Body of pancreas (tissue), 4 donors: ENCODE results near the gene FIBCD1. TPM values are rescaled to one million over a fixed set of nuclear protein-coding genes. Genes with fewer than 3 reads are reported as not detected.

Source experiments
- ATAC-seq: fragments of 150-250 bp; one replicate; pipeline ENCODE4 v1.9.1; 2016
- DNase-seq, 4 donors: peaks; one replicate each; pipeline ENCODE4 v3.0.0-alpha.2; 2019
- H3K27ac ChIP-seq, 4 donors: fragments of 200-600 bp; sonication (generic); 1 replicate in 3 of 4; 2 replicates in 1 of 4; pipeline versions ENCODE4 v1.5.1 to v1.6.1; 2016 to 2019; ENCODE audit warnings: mild to moderate bottlenecking in 1 of 4, mixed read lengths in 1 of 4, moderate library complexity in 1 of 4
- H3K27me3 ChIP-seq, 2 donors: fragments of 200-600 bp; sonication (generic); one replicate each; pipeline ENCODE4 v1.6.0; 2016; ENCODE audit warnings: mild to moderate bottlenecking in 1 of 2
- H3K36me3 ChIP-seq, 2 donors: fragments of 200-600 bp; sonication (generic); replicated peaks in 1 of 2; 2 replicates each; pipeline ENCODE4 v1.5.1; 2016; ENCODE audit warnings: low read depth in 2 of 2; ENCODE audit not compliant: insufficient read depth in 1 of 2
- H3K4me1 ChIP-seq: fragments of 200-600 bp; sonication (generic); one replicate; pipeline ENCODE4 v1.6.0; 2016
- H3K4me3 ChIP-seq, 2 donors: fragments of 200-600 bp; sonication (generic); 1 replicate in 1 of 2; 2 replicates in 1 of 2; pipeline ENCODE4 v1.5.1; 2016 to 2019
- H3K9me3 ChIP-seq, 3 donors: fragments of 200-600 bp; sonication (generic); 1 replicate in 2 of 3; 2 replicates in 1 of 3; pipeline ENCODE4 v1.5.1; 2016
- POLR2A ChIP-seq, 3 donors: fragments of 450-650 bp; IDR thresholded peaks; one replicate each; pipeline ENCODE4 v1.6.1; 2016; ENCODE audit warnings: antibody characterized with exemption in 3 of 3, mild to moderate bottlenecking in 2 of 3
- WGBS, 2 donors: methylation state at CpG; one replicate each; pipeline ENCODE4 v1.1.5; 2017; 5-methylcytosine and 5-hydroxymethylcytosine counted together
- intact Hi-C: fragments of 100-400 bp; cut with DNase I; formaldehyde crosslinking; loops from one replicate; pipeline ENCODE4 v1.15.1; 2023
- total RNA-seq, 2 donors: library from RNA; depleted of rRNA; stranded (reverse); fragments of >200 nt; gene quantifications; one replicate each; pipeline ENCODE4 v1.1.0, GENCODE V29; 2016
- TF ChIP-seq, protein P1 (sequence below), 7 experiments: fragments of 450-650 bp in 4 of 7; fragments of 200-600 bp in 3 of 7; sonication (generic) in 3 of 7; IDR thresholded peaks; one replicate each; pipeline ENCODE4 v1.5.1; 2016 to 2019; ENCODE audit warnings: antibody characterized with exemption in 7 of 7

The FIBCD1 gene
- total RNA-seq, 2 donors from 2014 or later: 0.78 TPM; not detected in 1

DNA sequence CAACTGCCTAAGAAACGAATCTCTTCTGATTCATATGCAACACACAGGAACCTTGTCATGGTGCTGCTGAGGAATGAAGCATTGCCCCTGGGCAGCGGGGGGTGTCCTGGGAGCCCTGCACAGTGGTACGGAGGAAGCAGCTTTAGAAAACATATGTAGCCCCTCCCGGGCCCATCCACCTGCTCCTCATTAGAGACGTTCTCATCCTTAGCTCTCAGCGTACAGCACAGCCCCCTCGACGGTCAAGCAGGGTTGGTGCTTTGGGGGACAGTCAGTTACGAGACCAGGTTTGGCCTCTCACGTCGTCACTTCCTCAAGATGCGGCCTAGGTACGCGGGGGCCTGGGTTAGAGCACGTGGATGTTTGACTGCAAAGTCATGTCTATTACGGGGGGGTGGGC lies 41.5 kb upstream of the FIBCD1 start:
- 66 to 73% methylated on average over 13 to 16 of the region's 16 CpGs for WGBS, 2 donors
- Histone ChIP-seq H3K36me3 (no peaks in the 10 kb centered on the region), H3K9me3 (no peaks in the 10 kb centered on the region), H3K27me3 (no peaks in the 10 kb centered on the region), H3K27ac (no peak overlapping the region), H3K4me1 (no peaks in the 10 kb centered on the region), H3K4me3 (no peak overlapping the region)
- intact Hi-C loops: no loop called here
- DNase-seq: no peak
- no peak for ATAC-seq
- TF ChIP-seq, protein P1, sequence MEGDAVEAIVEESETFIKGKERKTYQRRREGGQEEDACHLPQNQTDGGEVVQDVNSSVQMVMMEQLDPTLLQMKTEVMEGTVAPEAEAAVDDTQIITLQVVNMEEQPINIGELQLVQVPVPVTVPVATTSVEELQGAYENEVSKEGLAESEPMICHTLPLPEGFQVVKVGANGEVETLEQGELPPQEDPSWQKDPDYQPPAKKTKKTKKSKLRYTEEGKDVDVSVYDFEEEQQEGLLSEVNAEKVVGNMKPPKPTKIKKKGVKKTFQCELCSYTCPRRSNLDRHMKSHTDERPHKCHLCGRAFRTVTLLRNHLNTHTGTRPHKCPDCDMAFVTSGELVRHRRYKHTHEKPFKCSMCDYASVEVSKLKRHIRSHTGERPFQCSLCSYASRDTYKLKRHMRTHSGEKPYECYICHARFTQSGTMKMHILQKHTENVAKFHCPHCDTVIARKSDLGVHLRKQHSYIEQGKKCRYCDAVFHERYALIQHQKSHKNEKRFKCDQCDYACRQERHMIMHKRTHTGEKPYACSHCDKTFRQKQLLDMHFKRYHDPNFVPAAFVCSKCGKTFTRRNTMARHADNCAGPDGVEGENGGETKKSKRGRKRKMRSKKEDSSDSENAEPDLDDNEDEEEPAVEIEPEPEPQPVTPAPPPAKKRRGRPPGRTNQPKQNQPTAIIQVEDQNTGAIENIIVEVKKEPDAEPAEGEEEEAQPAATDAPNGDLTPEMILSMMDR (IDR thresholded peaks at IDR 0.05): no peak
- TF ChIP-seq POLR2A (IDR thresholded peaks at IDR 0.05): no peak

DNA sequence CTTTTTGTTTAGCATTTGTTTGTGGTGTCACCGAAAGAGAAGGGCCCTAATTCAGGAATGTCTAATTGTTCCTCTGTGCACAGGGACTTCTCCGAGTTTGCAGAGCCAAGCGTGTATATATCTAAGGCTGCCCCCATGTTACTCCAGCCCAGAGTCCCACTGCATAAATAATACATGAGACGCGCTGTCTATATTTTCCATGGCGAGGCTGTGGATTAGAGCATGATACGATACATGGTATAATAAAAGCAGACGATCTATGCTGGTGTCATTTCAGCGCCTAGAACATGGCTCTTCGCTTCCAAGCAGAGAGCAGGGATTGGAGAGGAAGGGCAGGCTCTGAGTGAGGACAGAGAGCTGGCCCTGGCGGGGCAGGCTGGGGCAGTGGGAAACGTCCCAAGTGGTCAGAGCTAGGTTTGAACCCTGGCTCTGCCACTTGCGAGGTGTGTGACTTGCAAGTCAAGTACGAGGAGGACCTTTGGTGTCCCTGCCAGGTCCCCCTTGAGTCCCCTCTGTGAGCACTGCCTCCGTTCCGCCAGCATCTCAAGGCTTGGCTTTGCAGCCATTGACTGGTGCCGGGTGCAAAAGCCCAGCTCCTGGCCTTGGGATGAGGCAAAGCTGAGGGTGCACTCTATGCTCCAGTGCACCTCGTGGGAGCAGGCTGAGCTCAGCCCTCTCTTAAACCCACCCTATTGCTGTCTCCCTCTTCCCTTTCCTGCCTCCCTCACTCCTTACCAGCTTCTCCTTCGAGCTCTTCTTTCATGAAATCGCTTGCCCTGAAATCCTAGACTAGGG lies 40.7 kb upstream of the FIBCD1 start:
- intact Hi-C loops: no loop called here
- Histone ChIP-seq H3K9me3 (no peaks in the 10 kb centered on the region), H3K4me3 (no peak overlapping the region), H3K27me3 (no peaks in the 10 kb centered on the region), H3K27ac (no peak overlapping the region), H3K36me3 (no peaks in the 10 kb centered on the region), H3K4me1 (no peaks in the 10 kb centered on the region)
- DNase-seq: no peak
- ATAC-seq: no peak
- TF ChIP-seq, protein P1 (IDR thresholded peaks at IDR 0.05): no peak
- TF ChIP-seq POLR2A (IDR thresholded peaks at IDR 0.05): no peak
- 70 to 75% methylated on average over 20 of the region's 20 CpGs for WGBS, 2 donors

DNA sequence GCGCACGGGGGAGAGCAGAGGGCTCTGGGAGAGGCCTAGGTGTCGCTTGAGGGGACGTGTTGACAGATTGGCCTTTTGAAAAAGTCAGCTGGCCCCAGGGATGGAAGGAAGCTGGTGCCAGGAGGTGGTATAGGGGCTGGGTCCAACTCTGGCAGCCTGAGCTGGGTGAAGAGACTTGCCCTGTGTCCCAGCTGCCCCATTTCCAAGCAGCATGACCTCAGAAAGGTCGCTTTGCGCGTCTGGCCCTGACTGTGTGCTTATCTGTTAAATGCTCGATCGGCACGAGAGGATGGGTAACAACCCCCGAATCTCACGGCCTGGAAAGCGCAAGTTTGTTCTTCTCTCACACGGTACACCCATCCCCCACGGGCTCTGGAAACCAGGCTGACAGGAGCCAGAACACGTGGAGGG lies 38.8 kb upstream of the FIBCD1 start:
- 33 to 34% methylated on average over 13 to 16 of the region's 16 CpGs for WGBS, 2 donors

DNA sequence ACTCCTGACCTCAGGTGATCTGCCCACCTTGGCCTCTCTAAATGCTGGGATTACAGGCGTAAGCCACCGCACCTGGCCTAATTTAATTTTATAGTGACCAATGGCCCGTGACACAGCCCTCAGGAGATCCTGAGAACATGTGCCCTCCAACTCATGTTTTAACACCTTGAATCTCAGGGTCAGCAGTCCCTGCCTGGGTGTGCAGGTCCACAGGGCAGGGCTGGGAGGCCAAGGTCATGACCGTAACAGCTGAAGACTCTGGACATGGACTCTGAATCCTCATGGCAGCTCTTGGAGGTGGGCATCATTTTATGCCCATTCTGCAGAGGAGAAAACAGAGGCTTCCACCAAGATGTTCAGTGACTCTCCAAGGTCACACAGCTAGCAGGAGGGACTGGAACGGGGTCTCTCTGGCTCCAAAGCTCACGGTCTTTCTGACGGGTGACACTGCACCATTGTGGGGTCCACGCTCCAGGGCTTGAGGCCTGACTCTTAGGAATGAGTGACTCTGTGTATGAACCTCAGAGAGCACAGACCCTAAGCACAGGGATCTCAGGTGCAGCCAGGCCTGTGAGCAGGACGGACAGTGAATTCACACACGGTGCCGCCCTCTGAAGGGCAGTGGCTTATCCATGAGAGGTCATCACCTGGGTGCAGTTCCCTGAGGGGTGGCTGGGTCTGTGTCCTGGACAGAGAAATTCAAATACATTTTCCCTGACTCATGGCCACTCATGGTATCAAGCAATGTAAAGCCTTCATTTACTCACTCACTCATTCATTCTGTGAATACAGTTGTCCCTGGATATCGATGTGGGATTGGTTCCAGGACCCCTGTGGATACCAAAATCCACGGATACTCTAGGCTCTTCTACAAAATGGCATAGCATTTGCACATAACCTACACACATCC lies 37.1 kb upstream of the FIBCD1 start:
- no peak for DNase-seq
- Histone ChIP-seq H3K36me3 (no peaks in the 10 kb centered on the region), H3K27me3 (peaks cover 0 to 6% of the 10 kb centered on the region in 2 donors), H3K27ac (no peak overlapping the region), H3K4me1 (no peaks in the 10 kb centered on the region), H3K9me3 (no peaks in the 10 kb centered on the region), H3K4me3 (no peak overlapping the region)
- TF ChIP-seq, protein P1 (IDR thresholded peaks at IDR 0.05): no peak
- TF ChIP-seq POLR2A (IDR thresholded peaks at IDR 0.05): no peak
- intact Hi-C loops: no loop called here
- no peak for ATAC-seq
- 71 to 75% methylated on average over 10 to 13 of the region's 13 CpGs for WGBS, 2 donors

More for the DNA sequence above, 38.8 kb upstream of the FIBCD1 start:
- Histone ChIP-seq H3K27ac (no peak overlapping the region), H3K36me3 (no peaks in the 10 kb centered on the region), H3K27me3 (peaks cover 0 to 6% of the 10 kb centered on the region in 2 donors), H3K4me1 (no peaks in the 10 kb centered on the region), H3K4me3 (no peak overlapping the region), H3K9me3 (no peaks in the 10 kb centered on the region)
- intact Hi-C loops: no loop called here
- ATAC-seq (no peak), DNase-seq (no peak)
- TF ChIP-seq, protein P1 (IDR thresholded peaks at IDR 0.05): no peak
- TF ChIP-seq POLR2A (IDR thresholded peaks at IDR 0.05): no peak
